Body of pancreas (tissue), 4 donors: Measurements from ENCODE around the gene PROM2. TPM values are rescaled to one million over a fixed set of nuclear protein-coding genes. Genes with fewer than 3 reads are reported as not detected.

Source experiments
- ATAC-seq: fragments of 150-250 bp; one replicate; pipeline ENCODE4 v1.9.1; 2016
- DNase-seq, 4 donors: peaks; one replicate each; pipeline ENCODE4 v3.0.0-alpha.2; 2019
- H3K27ac ChIP-seq, 4 donors: fragments of 200-600 bp; sonication (generic); 1 replicate in 3 of 4; 2 replicates in 1 of 4; pipeline versions ENCODE4 v1.5.1 to v1.6.1; 2016 to 2019; ENCODE audit warnings: mild to moderate bottlenecking in 1 of 4, mixed read lengths in 1 of 4, moderate library complexity in 1 of 4
- H3K27me3 ChIP-seq, 2 donors: fragments of 200-600 bp; sonication (generic); one replicate each; pipeline ENCODE4 v1.6.0; 2016; ENCODE audit warnings: mild to moderate bottlenecking in 1 of 2
- H3K36me3 ChIP-seq, 2 donors: fragments of 200-600 bp; sonication (generic); replicated peaks in 1 of 2; 2 replicates each; pipeline ENCODE4 v1.5.1; 2016; ENCODE audit warnings: low read depth in 2 of 2; ENCODE audit not compliant: insufficient read depth in 1 of 2
- H3K4me1 ChIP-seq: fragments of 200-600 bp; sonication (generic); one replicate; pipeline ENCODE4 v1.6.0; 2016
- H3K4me3 ChIP-seq, 2 donors: fragments of 200-600 bp; sonication (generic); 1 replicate in 1 of 2; 2 replicates in 1 of 2; pipeline ENCODE4 v1.5.1; 2016 to 2019
- H3K9me3 ChIP-seq, 3 donors: fragments of 200-600 bp; sonication (generic); 1 replicate in 2 of 3; 2 replicates in 1 of 3; pipeline ENCODE4 v1.5.1; 2016
- CTCF ChIP-seq, 7 experiments: fragments of 450-650 bp in 4 of 7; fragments of 200-600 bp in 3 of 7; sonication (generic) in 3 of 7; IDR thresholded peaks; one replicate each; pipeline ENCODE4 v1.5.1; 2016 to 2019; ENCODE audit warnings: antibody characterized with exemption in 7 of 7
- POLR2A ChIP-seq, 3 donors: fragments of 450-650 bp; IDR thresholded peaks; one replicate each; pipeline ENCODE4 v1.6.1; 2016; ENCODE audit warnings: antibody characterized with exemption in 3 of 3, mild to moderate bottlenecking in 2 of 3
- WGBS, 2 donors: methylation state at CpG; one replicate each; pipeline ENCODE4 v1.1.5; 2017; 5-methylcytosine and 5-hydroxymethylcytosine counted together
- intact Hi-C: fragments of 100-400 bp; cut with DNase I; formaldehyde crosslinking; loops from one replicate; pipeline ENCODE4 v1.15.1; 2023
- total RNA-seq, 2 donors: library from RNA; depleted of rRNA; stranded (reverse); fragments of >200 nt; gene quantifications; one replicate each; pipeline ENCODE4 v1.1.0, GENCODE V29; 2016

PROM2 gene
- total RNA-seq, 2 donors from 2014 or later: 17.6 to 31.6 TPM

- TF ChIP-seq CTCF (IDR thresholded peaks at IDR 0.05) (no peak), POLR2A (IDR thresholded peaks at IDR 0.05) (no peak)
- H3K27ac ChIP-seq: no peak overlapping the region
- no peaks in the 10 kb centered on the region for H3K36me3 ChIP-seq
- no peak overlapping the region for H3K4me3 ChIP-seq
- H3K27me3 ChIP-seq: no peaks in the 10 kb centered on the region
- DNase-seq: no peak
- H3K9me3 ChIP-seq: no peaks in the 10 kb centered on the region
- no peak for ATAC-seq
- WGBS, 2 donors: 80 to 81% methylated on average over 1 to 4 of the region's 4 CpGs
- peaks cover 9% of the 10 kb centered on the region for H3K4me1 ChIP-seq
- intact Hi-C loops: loop anchor here (5.0 kb wide), 1 partner anchor 78 kb away; no protein-coding TSS in a partner anchor
Measured at GRCh38 chr2:95310651-95311050, 36.4 kb downstream of the PROM2 start.

GRCh38 chr2:95311815-95312542 lies 37.7 kb downstream of the PROM2 start:
- TF ChIP-seq POLR2A (IDR thresholded peaks at IDR 0.05): no peak
- no peak for TF ChIP-seq CTCF (IDR thresholded peaks at IDR 0.05)
- no peak for ATAC-seq
- intact Hi-C loops: loop anchor here (5.0 kb wide), 1 partner anchor 80 kb away; no protein-coding TSS in a partner anchor
- 84% methylated on average over 12 to 24 of the region's 26 CpGs for WGBS, 2 donors
- Histone ChIP-seq H3K36me3 (no peaks in the 10 kb centered on the region), H3K9me3 (no peaks in the 10 kb centered on the region), H3K27ac (no peak overlapping the region), H3K4me3 (no peak overlapping the region), H3K27me3 (no peaks in the 10 kb centered on the region), H3K4me1 (no peaks in the 10 kb centered on the region)
- DNase-seq: no peak

- no peak for TF ChIP-seq POLR2A (IDR thresholded peaks at IDR 0.05)
- TF ChIP-seq CTCF (IDR thresholded peaks at IDR 0.05): no peak
- ATAC-seq: no peak
- Histone ChIP-seq H3K27me3 (no peaks in the 10 kb centered on the region), H3K4me3 (no peak overlapping the region), H3K36me3 (no peaks in the 10 kb centered on the region), H3K27ac (no peak overlapping the region), H3K9me3 (no peaks in the 10 kb centered on the region), H3K4me1 (no peaks in the 10 kb centered on the region)
- DNase-seq: no peak
- intact Hi-C loops: loop anchor here (5.0 kb wide), 1 partner anchor 80 kb away; no protein-coding TSS in a partner anchor
- WGBS, 2 donors: 84 to 91% methylated on average over 21 to 22 of the region's 24 CpGs
Measured at GRCh38 chr2:95312543-95313201, 38.4 kb downstream of the PROM2 start.

GRCh38 chr2:95313296-95314131 lies 39.3 kb downstream of the PROM2 start:
- Histone ChIP-seq H3K4me1 (no peaks in the 10 kb centered on the region), H3K27me3 (no peaks in the 10 kb centered on the region), H3K27ac (no peak overlapping the region), H3K4me3 (no peak overlapping the region), H3K36me3 (no peaks in the 10 kb centered on the region), H3K9me3 (no peaks in the 10 kb centered on the region)
- intact Hi-C loops: loop anchor here (5.0 kb wide), 1 partner anchor 81 kb away; no protein-coding TSS in a partner anchor
- no peak for TF ChIP-seq CTCF (IDR thresholded peaks at IDR 0.05)
- no peak for TF ChIP-seq POLR2A (IDR thresholded peaks at IDR 0.05)
- DNase-seq (no peak), ATAC-seq (no peak)
- WGBS, 2 donors: 75 to 78% methylated on average over 15 to 16 of the region's 16 CpGs
